ENCODE data around the gene KCNQ1.

DNA sequence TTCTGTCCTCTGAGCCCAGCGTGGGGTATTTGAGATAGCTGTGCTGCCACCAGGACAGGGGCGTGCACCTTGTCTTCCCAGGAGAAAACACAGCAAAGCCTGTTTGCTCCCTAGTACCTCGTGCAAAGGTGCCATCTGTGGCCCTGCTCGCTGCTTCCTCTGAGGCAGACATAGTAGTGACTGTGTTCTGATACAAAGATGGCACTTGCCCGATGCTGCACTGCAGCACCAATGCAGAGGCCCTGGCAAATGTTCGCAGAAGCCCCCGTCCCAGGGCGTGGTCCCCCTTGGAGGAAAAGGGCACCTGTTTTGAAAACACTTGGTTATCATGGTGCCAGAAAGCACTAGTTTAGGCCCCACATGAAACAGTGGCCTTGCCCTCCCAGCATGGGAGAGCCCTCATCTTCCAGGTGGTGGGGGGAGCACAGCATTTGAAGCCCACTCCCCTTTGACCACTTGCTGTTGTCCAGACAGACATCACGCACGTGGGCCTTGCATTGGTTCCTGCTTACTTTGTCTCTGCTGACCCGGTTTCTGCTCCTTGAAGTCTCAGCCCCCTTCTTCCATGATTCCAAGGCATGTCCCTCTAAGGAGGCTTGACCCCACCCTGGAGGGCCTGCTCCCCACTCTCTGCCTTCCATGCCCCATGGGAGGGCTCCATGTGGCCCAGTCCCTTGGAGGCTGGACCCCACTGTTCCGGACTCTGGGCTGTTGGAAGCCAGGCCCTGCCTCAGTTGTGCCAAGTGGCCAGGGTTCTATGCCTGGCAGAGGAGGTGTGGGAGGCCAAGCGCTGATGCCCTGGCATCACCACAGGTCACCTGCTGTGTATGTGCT lies 145.5 kb downstream of the KCNQ1 start:
- TF ChIP-seq CTCF (conservative IDR thresholded peaks at IDR 0.05; ENCODE audit: low read length): no peak
- TF ChIP-seq EZH2phosphoT487 (IDR thresholded peaks at IDR 0.05; ENCODE audit: borderline replicate concordance): no peak

Measured in Loucy (cell line).